Neuronal stem cell (in vitro differentiated cells): ENCODE measurements around the gene LCN2.

Experiments used
- DNase-seq: peaks from one replicate; pipeline ENCODE4 v3.0.0-alpha.2; 2013; ENCODE audit warnings: low spot score
- H2AFZ ChIP-seq: one replicate; pipeline ENCODE4 v1.6.1; 2013; ENCODE audit warnings: mild to moderate bottlenecking, low read length, inconsistent platforms
- H2AK5ac ChIP-seq: 2 replicates; pipeline ENCODE4 v1.6.1; 2013; ENCODE audit warnings: low read depth, mild to moderate bottlenecking, inconsistent platforms, low read length, moderate library complexity, mixed read lengths
- H2BK120ac ChIP-seq: 2 replicates; pipeline ENCODE4 v1.6.1; 2013; ENCODE audit warnings: low read depth, mild to moderate bottlenecking, inconsistent platforms, low read length, moderate library complexity, mixed read lengths
- H2BK12ac ChIP-seq: one replicate; pipeline ENCODE4 v1.6.1; 2013; ENCODE audit warnings: low read length, inconsistent platforms
- H2BK15ac ChIP-seq: 2 replicates; pipeline ENCODE4 v1.6.1; 2013; ENCODE audit warnings: mild to moderate bottlenecking, low read length, inconsistent platforms, mixed read lengths
- H2BK5ac ChIP-seq: one replicate; pipeline ENCODE4 v1.6.1; 2013; ENCODE audit warnings: inconsistent platforms, mild to moderate bottlenecking, low read length, moderate library complexity
- H3K14ac ChIP-seq: one replicate; pipeline ENCODE4 v1.6.1; 2013; ENCODE audit warnings: low read length, inconsistent platforms
- H3K18ac ChIP-seq: 2 replicates; pipeline ENCODE4 v1.6.1; 2013; ENCODE audit warnings: low read length, inconsistent platforms
- H3K23ac ChIP-seq: 2 replicates; pipeline ENCODE4 v1.6.1; 2013; ENCODE audit warnings: low read depth, mild to moderate bottlenecking, mixed read lengths, low read length, inconsistent platforms; ENCODE audit not compliant: poor library complexity
- H3K27ac ChIP-seq: replicated peaks from 3 replicates; pipeline ENCODE4 v1.5.1; 2013; ENCODE audit warnings: low read length, inconsistent platforms
- H3K27me3 ChIP-seq, 3 experiments: 2 replicates each; pipeline ENCODE4 v1.6.1; 2013; ENCODE audit warnings: low read length in 3 of 3, mild to moderate bottlenecking in 2 of 3, inconsistent platforms in 1 of 3, low read depth in 1 of 3, mixed read lengths in 1 of 3, moderate library complexity in 1 of 3; ENCODE audit not compliant: control insufficient read depth in 3 of 3, insufficient read depth in 3 of 3
- H3K36me3 ChIP-seq, 2 donors: replicated peaks in 1 of 2; 2 replicates each; pipeline ENCODE4 v1.6.1; 2013; ENCODE audit warnings: low read length in 2 of 2; ENCODE audit not compliant: control insufficient read depth in 2 of 2, insufficient read depth in 2 of 2
- H3K4ac ChIP-seq: 2 replicates; pipeline ENCODE4 v1.6.1; 2013; ENCODE audit warnings: inconsistent platforms, mild to moderate bottlenecking, low read length, moderate library complexity
- H3K4me1 ChIP-seq, 2 donors: 1 replicate in 1 of 2; 2 replicates in 1 of 2; pipeline ENCODE4 v1.6.1; 2013; ENCODE audit warnings: low read length in 2 of 2, low read depth in 1 of 2; ENCODE audit not compliant: control insufficient read depth in 2 of 2, insufficient read depth in 1 of 2
- H3K4me2 ChIP-seq: one replicate; pipeline ENCODE4 v1.6.1; 2013; ENCODE audit warnings: mild to moderate bottlenecking, low read length, inconsistent platforms; ENCODE audit not compliant: insufficient read depth, poor library complexity, severe bottlenecking
- H3K4me3 ChIP-seq, 2 donors: 2 replicates each; pipeline ENCODE4 v1.5.1; 2013; ENCODE audit warnings: low read length in 2 of 2, mild to moderate bottlenecking in 2 of 2, inconsistent platforms in 1 of 2, moderate library complexity in 1 of 2
- H3K79me1 ChIP-seq: one replicate; pipeline ENCODE4 v1.6.1; 2013; ENCODE audit warnings: low read depth, mild to moderate bottlenecking, inconsistent platforms, low read length, moderate library complexity
- H3K9ac ChIP-seq: one replicate; pipeline ENCODE4 v1.6.1; 2013; ENCODE audit warnings: mild to moderate bottlenecking, low read depth, low read length, inconsistent platforms; ENCODE audit not compliant: poor library complexity
- H3K9me3 ChIP-seq, 2 donors: replicated peaks in 1 of 2; 2 replicates each; pipeline versions ENCODE3 to v1.6.1; 2013; ENCODE audit warnings: low read length in 2 of 2, mild to moderate bottlenecking in 2 of 2, inconsistent platforms in 1 of 2, low read depth in 1 of 2, mixed read lengths in 1 of 2, moderate library complexity in 1 of 2; ENCODE audit not compliant: control insufficient read depth in 2 of 2, insufficient read depth in 1 of 2
- H4K8ac ChIP-seq: one replicate; pipeline ENCODE4 v1.6.1; 2013; ENCODE audit warnings: low read depth, mild to moderate bottlenecking, inconsistent platforms, low read length, moderate library complexity
- H4K91ac ChIP-seq: one replicate; pipeline ENCODE4 v1.6.1; 2013; ENCODE audit warnings: low read length, low read depth, mild to moderate bottlenecking, inconsistent platforms; ENCODE audit not compliant: poor library complexity
- WGBS, 2 donors: extraction: QIAGEN DNeasy Blood & Tissue Kit; methylation state at CpG; one replicate each; pipeline ENCODE4 v1.1.7; 2013; ENCODE audit warnings: missing lambda C conversion rate in 2 of 2, mixed read lengths in 1 of 2; ENCODE audit not compliant: insufficient read length in 2 of 2, insufficient replicate concordance in 1 of 2; ENCODE audit errors: extremely low coverage in 2 of 2; 5-methylcytosine and 5-hydroxymethylcytosine counted together

The LCN2 gene

DNA sequence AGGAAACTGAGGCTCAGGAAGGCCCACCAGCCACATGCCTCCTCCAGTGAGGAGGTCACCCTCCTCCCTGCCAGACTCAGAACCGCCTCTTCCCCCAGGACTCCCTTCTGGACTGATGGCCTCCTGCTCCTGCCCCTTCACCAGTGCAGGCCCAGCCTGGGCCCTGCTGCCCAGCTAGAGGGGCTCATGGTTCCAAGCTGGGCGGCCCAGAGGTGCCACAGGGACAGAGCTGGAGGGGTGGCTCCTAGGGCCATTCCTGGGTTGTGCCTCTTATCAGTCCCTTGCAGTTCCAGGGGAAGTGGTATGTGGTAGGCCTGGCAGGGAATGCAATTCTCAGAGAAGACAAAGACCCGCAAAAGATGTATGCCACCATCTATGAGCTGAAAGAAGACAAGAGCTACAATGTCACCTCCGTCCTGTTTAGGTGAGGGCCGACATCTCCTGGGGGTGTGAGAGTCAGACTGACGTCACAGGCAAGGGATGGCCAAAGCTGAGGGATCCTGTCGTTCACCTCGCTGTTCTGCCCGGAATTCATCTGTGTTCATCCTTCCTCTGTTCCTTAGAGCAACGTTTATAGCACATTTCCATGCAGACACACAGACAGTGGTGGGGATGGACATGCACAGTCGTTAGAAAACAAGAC, 819 bp downstream of the LCN2 start:
- H3K79me1 ChIP-seq: peaks cover 1% of the 10 kb centered on the region
- DNase-seq: no peak
- no peak overlapping the region for H2BK12ac ChIP-seq
- H3K4me3 ChIP-seq: no peak overlapping the region
- H2BK5ac ChIP-seq: no peak overlapping the region
- no peak overlapping the region for H4K8ac ChIP-seq
- H3K9ac ChIP-seq: no peak overlapping the region
- no peak overlapping the region for H3K4me2 ChIP-seq
- H3K27ac ChIP-seq: no peak overlapping the region
- peak overlapping the region; percentile 48 for H2AFZ ChIP-seq
- H4K91ac ChIP-seq: no peak overlapping the region
- no peaks in the 10 kb centered on the region for H3K9me3 ChIP-seq
- H3K18ac ChIP-seq: peak overlapping the region; percentile 66
- peak overlapping the region; percentile 78 for H2BK15ac ChIP-seq
- peak overlapping the region; percentile 89 for H2AK5ac ChIP-seq
- no peaks in the 10 kb centered on the region for H3K27me3 ChIP-seq
- WGBS, 2 donors: no CpG with 5 or more reads among the region's 11 CpGs
- no peak overlapping the region for H2BK120ac ChIP-seq
- no peaks in the 10 kb centered on the region for H3K36me3 ChIP-seq
- H3K23ac ChIP-seq: no peak overlapping the region
- H3K4me1 ChIP-seq: peaks cover 2 to 12% of the 10 kb centered on the region in 2 donors
- peak overlapping the region; percentile 10 for H3K4ac ChIP-seq
- H3K14ac ChIP-seq: no peak overlapping the region

- H3K9me3 ChIP-seq: no peaks in the 10 kb centered on the region
- WGBS, 2 donors: no CpG with 5 or more reads among the region's 19 CpGs
- no peak overlapping the region for H3K14ac ChIP-seq
- no peak overlapping the region for H3K4me2 ChIP-seq
- H3K4me1 ChIP-seq: peaks cover 2 to 12% of the 10 kb centered on the region in 2 donors
- H3K9ac ChIP-seq: no peak overlapping the region
- H3K23ac ChIP-seq: no peak overlapping the region
- no peak overlapping the region for H3K4ac ChIP-seq
- H3K36me3 ChIP-seq: no peaks in the 10 kb centered on the region
- H3K27me3 ChIP-seq: no peaks in the 10 kb centered on the region
- DNase-seq: no peak
- H4K8ac ChIP-seq: no peak overlapping the region
- no peak overlapping the region for H3K27ac ChIP-seq
- H3K4me3 ChIP-seq: peak overlapping the region in 1 of 2 donors; percentile 17
- H3K18ac ChIP-seq: peak overlapping the region; percentile 66
- H2BK5ac ChIP-seq: peak overlapping the region; percentile 61
- H2AFZ ChIP-seq: peak overlapping the region; percentile 48
- no peak overlapping the region for H4K91ac ChIP-seq
- peaks cover 1% of the 10 kb centered on the region for H3K79me1 ChIP-seq
- peak overlapping the region; percentile 7 for H2BK120ac ChIP-seq
- H2BK15ac ChIP-seq: peak overlapping the region; percentile 72
- no peak overlapping the region for H2BK12ac ChIP-seq
- H2AK5ac ChIP-seq: peak overlapping the region; percentile 63
Observed at GRCh38 chr9:128150594-128151308, 1.5 kb downstream of the LCN2 start.

GRCh38 chr9:128151309-128152132, 2.3 kb downstream of the LCN2 start:
- no peak overlapping the region for H3K4ac ChIP-seq
- peaks cover 1% of the 10 kb centered on the region for H3K79me1 ChIP-seq
- H4K91ac ChIP-seq: no peak overlapping the region
- H2AFZ ChIP-seq: peak overlapping the region; percentile 48
- H2BK120ac ChIP-seq: no peak overlapping the region
- H2BK12ac ChIP-seq: no peak overlapping the region
- H2BK15ac ChIP-seq: peak overlapping the region; percentile 72
- DNase-seq: no peak
- no peak overlapping the region for H3K14ac ChIP-seq
- H3K27me3 ChIP-seq: no peaks in the 10 kb centered on the region
- no peak overlapping the region for H3K27ac ChIP-seq
- H2BK5ac ChIP-seq: peak overlapping the region; percentile 61
- H3K9me3 ChIP-seq: no peaks in the 10 kb centered on the region
- no CpG with 5 or more reads among the region's 18 CpGs for WGBS, 2 donors
- H3K4me2 ChIP-seq: no peak overlapping the region
- peaks cover 2 to 12% of the 10 kb centered on the region in 2 donors for H3K4me1 ChIP-seq
- peak overlapping the region; percentile 63 for H2AK5ac ChIP-seq
- H3K18ac ChIP-seq: peak overlapping the region; percentile 64
- H3K9ac ChIP-seq: no peak overlapping the region
- H3K23ac ChIP-seq: no peak overlapping the region
- no peak overlapping the region for H3K4me3 ChIP-seq
- no peak overlapping the region for H4K8ac ChIP-seq
- H3K36me3 ChIP-seq: no peaks in the 10 kb centered on the region
